ENCODE measurements around the gene TPD52L1.

The TPD52L1 gene

DNA sequence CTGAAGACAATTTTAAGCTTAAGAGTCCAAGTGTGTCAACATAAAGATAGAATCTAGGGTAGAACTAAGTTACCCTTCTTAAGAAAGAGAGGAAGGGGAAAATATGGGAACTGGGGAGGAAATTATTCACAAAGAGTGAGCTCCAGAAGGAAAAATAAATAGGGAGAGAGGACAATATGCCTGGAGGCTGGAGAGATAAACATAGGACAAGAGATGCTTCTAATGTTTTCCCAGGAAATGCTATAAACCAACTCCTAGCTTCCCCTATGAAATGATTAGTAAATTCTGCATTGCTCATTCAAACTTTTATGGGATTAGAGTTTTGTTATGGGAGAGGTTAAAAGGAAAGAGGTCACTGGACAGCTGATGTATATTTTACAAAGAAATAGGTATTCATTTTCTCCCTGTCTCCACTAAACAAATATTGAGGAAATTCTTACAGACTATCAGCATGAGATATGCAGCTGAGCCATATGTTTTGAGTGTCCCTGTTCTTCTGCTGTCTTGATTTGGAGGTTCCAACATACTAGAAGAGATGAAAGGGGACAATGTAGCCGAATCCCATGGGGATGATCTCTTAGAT, 22.0 kb downstream of the TPD52L1 start:
- no peak for DNase-seq
- Histone ChIP-seq H3K27me3 (ENCODE audit: insufficient read depth, low read depth, severe bottlenecking) (no peaks in the 10 kb centered on the region), H3K27ac (no peak overlapping the region), H3K9me3 (ENCODE audit: severe bottlenecking) (no peaks in the 10 kb centered on the region), H3K4me3 (ENCODE audit: low read depth, low read length) (no peak overlapping the region), H3K36me3 (no peaks in the 10 kb centered on the region)
- TF ChIP-seq, protein P1, sequence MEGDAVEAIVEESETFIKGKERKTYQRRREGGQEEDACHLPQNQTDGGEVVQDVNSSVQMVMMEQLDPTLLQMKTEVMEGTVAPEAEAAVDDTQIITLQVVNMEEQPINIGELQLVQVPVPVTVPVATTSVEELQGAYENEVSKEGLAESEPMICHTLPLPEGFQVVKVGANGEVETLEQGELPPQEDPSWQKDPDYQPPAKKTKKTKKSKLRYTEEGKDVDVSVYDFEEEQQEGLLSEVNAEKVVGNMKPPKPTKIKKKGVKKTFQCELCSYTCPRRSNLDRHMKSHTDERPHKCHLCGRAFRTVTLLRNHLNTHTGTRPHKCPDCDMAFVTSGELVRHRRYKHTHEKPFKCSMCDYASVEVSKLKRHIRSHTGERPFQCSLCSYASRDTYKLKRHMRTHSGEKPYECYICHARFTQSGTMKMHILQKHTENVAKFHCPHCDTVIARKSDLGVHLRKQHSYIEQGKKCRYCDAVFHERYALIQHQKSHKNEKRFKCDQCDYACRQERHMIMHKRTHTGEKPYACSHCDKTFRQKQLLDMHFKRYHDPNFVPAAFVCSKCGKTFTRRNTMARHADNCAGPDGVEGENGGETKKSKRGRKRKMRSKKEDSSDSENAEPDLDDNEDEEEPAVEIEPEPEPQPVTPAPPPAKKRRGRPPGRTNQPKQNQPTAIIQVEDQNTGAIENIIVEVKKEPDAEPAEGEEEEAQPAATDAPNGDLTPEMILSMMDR (IDR thresholded peaks at IDR 0.05; ENCODE audit: low read depth, low read length), result no peak

DNA sequence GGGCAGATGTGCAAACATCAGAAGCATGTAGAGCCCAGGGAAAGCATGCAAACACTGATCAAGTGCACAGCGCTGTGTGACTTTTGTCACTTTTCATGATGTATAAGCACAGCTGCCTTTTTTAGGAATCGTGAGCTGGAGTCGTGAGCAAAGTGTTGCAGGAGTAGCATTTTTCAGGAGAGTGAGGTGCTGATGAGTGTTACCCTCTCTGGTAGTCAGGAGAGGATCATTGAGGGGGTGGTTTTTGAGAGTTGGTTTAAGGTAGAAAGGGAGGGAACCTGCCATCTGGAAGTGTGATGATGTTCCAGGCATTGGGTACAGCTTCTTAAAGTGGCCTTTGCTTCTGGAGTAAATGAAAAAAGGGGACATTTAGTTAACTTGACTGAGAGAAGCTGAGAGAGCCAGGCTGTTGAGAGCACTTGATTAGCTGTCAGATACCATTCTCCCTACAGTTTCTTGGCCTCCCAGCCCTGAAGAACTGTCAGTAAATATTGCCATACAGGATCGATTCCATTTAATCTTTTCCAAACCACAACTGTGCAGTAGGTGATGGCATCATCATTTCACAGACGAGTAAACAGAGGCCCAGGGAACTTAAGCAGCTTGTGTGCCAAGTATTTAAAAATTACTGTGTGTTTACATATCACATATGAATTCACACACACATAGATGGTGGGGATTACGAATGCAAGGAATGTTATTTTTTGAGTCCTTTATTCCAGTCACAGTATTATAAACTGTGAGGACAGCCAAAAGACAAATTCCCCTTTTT, 28.9 kb downstream of the TPD52L1 start:
- H3K36me3 ChIP-seq, result no peaks in the 10 kb centered on the region
- no peaks in the 10 kb centered on the region for H3K27me3 ChIP-seq (ENCODE audit: insufficient read depth, low read depth, severe bottlenecking)
- DNase-seq, result no peak
- TF ChIP-seq, protein P1 (IDR thresholded peaks at IDR 0.05; ENCODE audit: low read depth, low read length), result no peak
- no peak overlapping the region for H3K27ac ChIP-seq
- H3K4me3 ChIP-seq (ENCODE audit: low read depth, low read length), result no peak overlapping the region
- H3K9me3 ChIP-seq (ENCODE audit: severe bottlenecking), result no peaks in the 10 kb centered on the region

DNA sequence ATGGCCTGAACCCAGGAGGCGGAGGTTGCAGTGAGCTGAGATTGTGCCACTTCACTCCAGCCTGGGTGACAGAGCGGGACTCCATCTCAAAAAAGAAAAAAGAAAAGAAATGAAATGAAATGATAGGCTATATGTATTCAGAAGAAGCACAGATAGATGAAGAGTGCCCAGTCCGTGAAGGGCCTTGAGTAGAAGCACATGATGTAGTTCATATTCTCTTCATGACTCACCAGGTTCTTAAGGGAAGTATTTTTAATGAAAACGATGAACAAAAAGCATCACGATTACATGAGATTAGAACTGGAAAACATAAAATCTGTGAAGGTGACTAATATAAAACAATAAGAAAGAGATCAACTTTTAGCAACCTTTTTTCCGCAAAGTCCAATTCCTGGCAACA, 29.8 kb downstream of the TPD52L1 start:
- H3K9me3 ChIP-seq (ENCODE audit: severe bottlenecking), result no peaks in the 10 kb centered on the region
- no peak for DNase-seq
- H3K27ac ChIP-seq, result no peak overlapping the region
- TF ChIP-seq, protein P1 (IDR thresholded peaks at IDR 0.05; ENCODE audit: low read depth, low read length), result no peak
- H3K36me3 ChIP-seq, result no peaks in the 10 kb centered on the region
- H3K4me3 ChIP-seq (ENCODE audit: low read depth, low read length), result no peak overlapping the region
- no peaks in the 10 kb centered on the region for H3K27me3 ChIP-seq (ENCODE audit: insufficient read depth, low read depth, severe bottlenecking)

DNA sequence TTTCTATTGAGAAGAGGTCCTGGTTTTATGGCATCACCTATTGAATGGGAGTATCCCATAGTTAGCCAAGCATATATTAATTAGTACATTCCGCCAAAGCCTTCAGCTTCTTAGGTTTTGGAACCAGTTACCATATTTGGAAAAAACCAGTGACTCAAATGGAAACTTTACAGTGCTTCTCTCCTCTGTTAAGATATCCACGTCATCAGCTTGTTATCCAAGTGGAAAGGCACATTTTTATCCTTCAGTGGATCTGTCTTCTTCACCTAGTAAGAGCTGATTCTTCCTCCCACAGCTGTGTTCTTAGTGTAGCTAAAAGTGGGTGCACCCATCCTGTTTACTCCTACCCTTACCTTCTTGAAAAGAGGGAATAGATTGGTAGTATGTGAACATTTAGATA, 34.5 kb downstream of the TPD52L1 start:
- Histone ChIP-seq H3K27ac (no peak overlapping the region), H3K9me3 (ENCODE audit: severe bottlenecking) (no peaks in the 10 kb centered on the region), H3K27me3 (ENCODE audit: insufficient read depth, low read depth, severe bottlenecking) (no peaks in the 10 kb centered on the region), H3K36me3 (no peaks in the 10 kb centered on the region), H3K4me3 (ENCODE audit: low read depth, low read length) (no peak overlapping the region)
- no peak for DNase-seq
- TF ChIP-seq, protein P1 (IDR thresholded peaks at IDR 0.05; ENCODE audit: low read depth, low read length), result no peak

DNA sequence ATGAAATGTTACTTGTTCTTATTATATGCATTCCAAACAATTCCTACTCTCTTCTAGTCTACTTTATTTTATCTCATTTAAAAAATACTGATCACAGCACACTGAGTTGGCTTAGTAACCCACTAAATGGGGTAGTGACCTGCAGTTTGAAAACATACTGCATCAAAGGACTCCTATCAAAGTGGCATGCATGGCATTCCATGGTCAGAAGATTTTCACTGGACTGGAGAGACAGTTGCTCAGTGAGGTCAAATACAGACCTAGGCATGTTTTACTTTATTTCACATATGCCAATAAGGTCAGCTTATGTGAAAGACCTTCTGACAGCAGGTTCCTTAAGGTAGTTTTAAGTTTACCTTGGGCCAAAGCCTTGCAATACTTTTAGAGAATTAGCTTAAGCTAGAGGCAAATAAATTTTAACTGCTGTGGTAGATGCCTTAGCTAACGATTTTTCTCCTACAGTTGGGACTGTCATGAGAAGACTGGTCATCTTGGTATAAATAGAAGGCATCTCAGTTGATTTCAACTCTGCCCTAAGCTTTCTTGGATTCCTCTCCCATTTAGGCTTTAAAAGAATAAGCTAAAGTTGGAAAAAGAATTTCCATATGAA, 35.1 kb downstream of the TPD52L1 start:
- Histone ChIP-seq H3K9me3 (ENCODE audit: severe bottlenecking) (no peaks in the 10 kb centered on the region), H3K4me3 (ENCODE audit: low read depth, low read length) (no peak overlapping the region), H3K36me3 (no peaks in the 10 kb centered on the region), H3K27ac (no peak overlapping the region), H3K27me3 (ENCODE audit: insufficient read depth, low read depth, severe bottlenecking) (no peaks in the 10 kb centered on the region)
- DNase-seq, result no peak
- TF ChIP-seq, protein P1 (IDR thresholded peaks at IDR 0.05; ENCODE audit: low read depth, low read length), result no peak
